D721Med (cell line): ENCODE results near the gene TAOK1.

Experiments
- DNase-seq: peaks from one replicate; pipeline ENCODE4 v3.0.0; 2011; ENCODE audit warnings: low spot score; ENCODE audit not compliant: insufficient read length
- FAIRE-seq: peaks from 2 replicates; lab custom pipeline; 2011; peaks lifted over from hg19 to GRCh38; lab: Jason Lieb, UNC
- TF ChIP-seq, protein P1 (sequence below): IDR thresholded peaks from 2 replicates; pipeline ENCODE4 v1.5.1; 2012; ENCODE audit warnings: mild to moderate bottlenecking, control low read depth; ENCODE audit not compliant: insufficient read depth; ENCODE audit errors: missing control alignments

Gene TAOK1

DNA sequence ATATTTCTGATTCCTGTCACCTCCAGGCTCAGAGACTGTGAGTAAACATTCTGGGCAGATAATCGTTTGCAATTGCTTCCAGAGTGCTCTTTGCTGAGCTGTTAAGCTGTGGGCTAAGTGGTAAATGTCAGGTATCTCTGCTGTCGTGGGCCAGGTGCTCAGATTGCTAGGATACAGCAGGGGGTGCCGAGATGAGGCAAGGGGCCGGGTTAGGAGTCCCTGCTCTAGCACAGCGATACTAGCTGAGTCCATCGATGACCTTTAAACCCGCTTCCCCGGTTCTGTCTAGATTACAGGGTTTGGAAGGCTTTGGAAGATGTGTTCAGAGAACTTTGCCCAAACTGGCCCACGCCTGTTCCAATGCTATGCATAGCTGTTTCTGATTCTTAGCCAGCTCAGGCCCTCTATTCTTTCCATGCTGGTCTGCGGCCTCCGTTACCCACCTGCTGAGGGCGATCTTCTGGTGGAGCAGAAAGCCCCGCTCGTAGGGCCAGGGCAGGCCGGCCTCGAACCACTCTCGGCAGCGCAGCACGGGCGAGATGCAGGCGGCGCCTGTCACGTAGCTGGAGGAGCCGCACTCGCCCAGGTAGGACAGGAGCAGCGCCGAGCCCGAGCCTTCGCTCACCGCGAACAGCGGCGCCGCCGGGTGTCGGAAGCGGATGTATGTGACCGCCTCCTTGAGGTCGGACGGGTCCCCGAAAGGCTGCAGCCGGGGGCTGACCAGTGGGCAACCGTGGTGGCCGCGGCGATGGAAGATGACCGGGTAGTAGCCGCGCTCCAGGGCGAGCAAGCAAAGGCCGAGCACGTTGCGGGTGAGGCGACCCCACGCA lies 175.7 kb downstream of the TAOK1 start:
- TF ChIP-seq, protein P1, sequence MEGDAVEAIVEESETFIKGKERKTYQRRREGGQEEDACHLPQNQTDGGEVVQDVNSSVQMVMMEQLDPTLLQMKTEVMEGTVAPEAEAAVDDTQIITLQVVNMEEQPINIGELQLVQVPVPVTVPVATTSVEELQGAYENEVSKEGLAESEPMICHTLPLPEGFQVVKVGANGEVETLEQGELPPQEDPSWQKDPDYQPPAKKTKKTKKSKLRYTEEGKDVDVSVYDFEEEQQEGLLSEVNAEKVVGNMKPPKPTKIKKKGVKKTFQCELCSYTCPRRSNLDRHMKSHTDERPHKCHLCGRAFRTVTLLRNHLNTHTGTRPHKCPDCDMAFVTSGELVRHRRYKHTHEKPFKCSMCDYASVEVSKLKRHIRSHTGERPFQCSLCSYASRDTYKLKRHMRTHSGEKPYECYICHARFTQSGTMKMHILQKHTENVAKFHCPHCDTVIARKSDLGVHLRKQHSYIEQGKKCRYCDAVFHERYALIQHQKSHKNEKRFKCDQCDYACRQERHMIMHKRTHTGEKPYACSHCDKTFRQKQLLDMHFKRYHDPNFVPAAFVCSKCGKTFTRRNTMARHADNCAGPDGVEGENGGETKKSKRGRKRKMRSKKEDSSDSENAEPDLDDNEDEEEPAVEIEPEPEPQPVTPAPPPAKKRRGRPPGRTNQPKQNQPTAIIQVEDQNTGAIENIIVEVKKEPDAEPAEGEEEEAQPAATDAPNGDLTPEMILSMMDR, result peak; percentile 26
- no peak for FAIRE-seq
- DNase-seq, result no peak

DNA sequence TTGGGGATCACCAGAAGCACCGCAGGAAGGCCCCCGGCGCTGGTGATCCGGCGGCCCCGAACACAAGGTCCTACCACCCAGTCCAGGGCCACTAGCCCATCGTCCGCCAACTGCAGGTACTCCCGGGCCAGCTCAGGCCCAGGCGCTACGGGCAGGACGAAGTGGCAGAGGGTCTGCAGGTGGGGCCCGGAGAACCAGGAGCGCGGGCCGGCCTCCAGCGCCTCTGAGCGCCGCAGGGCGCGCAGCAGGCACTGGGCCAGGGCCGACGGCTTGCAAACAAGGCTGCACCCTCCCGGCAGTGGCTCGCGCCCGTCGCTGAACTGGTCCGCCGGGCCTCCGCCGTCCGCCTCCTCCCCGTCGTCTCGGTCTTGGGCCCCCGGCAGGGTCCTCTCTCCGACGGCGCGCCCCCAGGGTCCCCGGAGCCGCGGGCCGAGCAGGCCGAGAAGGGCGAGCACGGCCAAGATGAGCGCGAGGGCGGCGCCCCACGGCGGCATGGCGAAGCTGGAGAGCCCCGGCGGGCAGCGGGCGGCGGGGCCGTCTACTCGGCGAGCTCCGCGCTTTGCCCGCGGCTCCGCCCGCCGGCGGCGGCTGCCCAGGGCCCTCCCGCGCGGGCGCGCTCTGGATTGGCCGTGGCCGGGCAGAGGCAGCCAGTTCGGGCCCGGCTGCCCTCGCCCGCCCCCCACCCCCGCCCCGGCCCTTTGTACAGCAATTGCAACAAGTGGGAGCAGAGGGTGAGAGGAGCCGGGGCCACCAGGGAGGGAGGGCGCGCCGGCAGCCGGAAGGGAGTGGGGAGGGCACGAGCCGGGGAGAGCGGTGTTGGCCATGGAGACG lies 176.5 kb downstream of the TAOK1 start, which contains the start of gene ABHD15:
Gene ABHD15 (minus strand): TSS at position 565 of the 831 bp plus-strand sequence. CDS start 71 bp downstream, at position 494.
- FAIRE-seq (no peak), DNase-seq (peak; percentile 52)
- TF ChIP-seq, protein P1, result no peak

- DNase-seq, result no peak
- no peak for FAIRE-seq
- TF ChIP-seq, protein P1, result no peak
These were observed 177.1 kb downstream of the TAOK1 start for GRCh38 chr17:29567304-29567553.

GRCh38 chr17:29567554-29568330 lies 177.6 kb downstream of the TAOK1 start:
- FAIRE-seq, result no peak
- DNase-seq, result no peak
- TF ChIP-seq, protein P1, result peak; percentile 18

DNA sequence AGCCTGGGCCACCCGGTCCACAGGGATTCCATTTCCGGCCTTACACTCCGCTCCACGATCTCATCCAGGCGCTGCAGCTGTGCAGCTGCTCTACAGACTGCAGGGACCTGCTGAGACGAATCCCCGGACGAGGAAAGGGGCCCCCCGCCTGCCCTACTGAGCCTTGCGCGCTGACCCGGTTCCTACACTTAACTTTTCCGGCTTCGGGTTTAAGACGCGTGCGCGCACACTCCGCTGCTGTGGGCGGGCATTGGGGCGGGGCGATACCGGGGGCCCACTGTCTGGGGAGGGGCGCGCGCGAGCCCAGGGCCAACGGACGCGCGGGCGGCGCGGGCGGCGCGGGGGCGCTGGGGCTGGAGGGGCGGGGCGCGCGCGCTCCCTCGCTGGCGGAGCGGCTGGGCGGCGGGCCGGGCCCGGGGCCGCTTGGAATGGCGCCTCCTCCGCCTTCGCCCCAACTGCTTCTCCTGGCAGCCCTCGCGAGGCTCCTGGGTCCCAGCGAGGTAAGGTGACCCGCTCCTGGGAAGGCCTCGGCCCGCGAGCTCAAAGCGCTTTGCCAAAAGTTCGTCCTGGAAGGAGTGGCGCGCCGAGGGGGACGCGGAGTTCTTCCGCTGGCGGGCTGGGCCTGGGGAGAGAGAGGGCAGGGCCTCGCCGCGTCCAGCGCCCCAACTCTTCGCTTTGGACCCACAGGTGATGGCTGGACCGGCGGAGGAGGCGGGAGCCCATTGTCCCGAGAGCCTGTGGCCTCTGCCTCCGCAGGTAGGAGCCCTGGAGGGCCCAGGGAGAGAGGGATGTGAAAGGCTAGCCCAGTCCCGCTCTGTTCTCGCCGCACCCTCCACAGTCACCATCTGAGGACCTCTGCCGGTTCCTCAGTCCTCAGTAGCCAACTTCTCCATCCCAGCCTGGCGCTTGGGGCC lies 178.4 kb downstream of the TAOK1 start, which contains the start of gene TP53I13:
Gene TP53I13 (plus strand): TSS at position 371 of the 914 bp plus-strand sequence. CDS start 58 bp downstream, at position 429.
- FAIRE-seq, result no peak

More for the DNA sequence above, 178.4 kb downstream of the TAOK1 start, which contains the start of gene TP53I13:
- peak; percentile 80 for DNase-seq
- TF ChIP-seq, protein P1, result no peak
